GM18499 (cell line): ENCODE measurements around the gene NPFF.

Experiments
- ATAC-seq: cut with Tn5 transposase; IDR thresholded peaks from one replicate; pipeline ENCODE4 v1.9.1; 2021; ENCODE audit warnings: moderate number of reproducible peaks; ENCODE audit not compliant: insufficient read depth, unreplicated experiment

Gene NPFF

GRCh38 chr12:53480491-53481442 is 26.5 kb downstream of the NPFF start:
- ATAC-seq: no peak

- no peak for ATAC-seq
Observed at GRCh38 chr12:53479331-53479730, 28.0 kb downstream of the NPFF start.

GRCh38 chr12:53478865-53479264 is 28.4 kb downstream of the NPFF start:
- ATAC-seq: no peak

GRCh38 chr12:53476769-53477209 is 30.5 kb downstream of the NPFF start:
- ATAC-seq: no peak

GRCh38 chr12:53474819-53475218 is 32.5 kb downstream of the NPFF start:
- ATAC-seq: no peak

DNA sequence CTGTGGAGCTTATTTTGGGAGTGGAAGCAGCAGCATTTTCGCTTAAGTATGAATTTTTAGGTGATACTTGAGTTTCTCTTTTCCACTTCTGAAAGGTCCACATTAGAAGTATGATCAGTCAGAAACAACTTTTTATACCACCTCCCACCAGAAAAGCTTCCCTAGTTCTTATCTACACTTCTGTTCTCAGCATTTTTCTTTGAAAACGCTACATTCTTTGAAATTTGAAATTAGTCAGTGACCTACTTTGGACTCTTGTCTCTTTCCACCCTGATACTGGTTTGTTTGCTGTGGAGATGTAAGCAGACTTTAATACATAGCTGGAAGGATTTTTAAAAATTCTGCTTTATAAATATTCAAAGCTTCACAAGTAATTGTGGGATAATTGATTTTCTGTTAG is 33.2 kb downstream of the NPFF start:
- ATAC-seq: no peak

- ATAC-seq: no peak
Observed at GRCh38 chr12:53472056-53472582, 35.2 kb downstream of the NPFF start.

GRCh38 chr12:53468282-53468681 is 39.0 kb downstream of the NPFF start:
- ATAC-seq: no peak

GRCh38 chr12:53467880-53468279 is 39.4 kb downstream of the NPFF start:
- ATAC-seq: no peak

DNA sequence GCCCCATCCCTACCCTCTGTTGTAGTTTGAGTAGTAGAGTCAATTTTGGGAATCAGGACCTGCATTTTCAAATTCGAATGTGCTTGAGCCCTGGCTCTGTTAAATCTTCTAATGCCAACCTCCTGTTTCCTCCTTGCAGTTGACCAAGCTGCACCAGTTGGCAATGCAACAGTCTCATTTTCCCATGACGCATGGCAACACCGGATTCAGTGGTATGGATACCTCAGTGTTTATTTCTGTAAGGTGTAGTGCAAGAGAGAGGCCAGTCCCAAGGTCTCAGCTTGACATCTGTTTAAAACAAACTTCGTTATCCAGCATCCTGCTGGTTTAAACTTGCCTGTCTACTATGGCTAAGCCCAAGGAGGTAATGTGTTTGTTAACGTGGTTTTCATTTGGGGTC is 40.2 kb downstream of the NPFF start:
- ATAC-seq: no peak

GRCh38 chr12:53466640-53467039 is 40.6 kb downstream of the NPFF start:
- no peak for ATAC-seq

DNA sequence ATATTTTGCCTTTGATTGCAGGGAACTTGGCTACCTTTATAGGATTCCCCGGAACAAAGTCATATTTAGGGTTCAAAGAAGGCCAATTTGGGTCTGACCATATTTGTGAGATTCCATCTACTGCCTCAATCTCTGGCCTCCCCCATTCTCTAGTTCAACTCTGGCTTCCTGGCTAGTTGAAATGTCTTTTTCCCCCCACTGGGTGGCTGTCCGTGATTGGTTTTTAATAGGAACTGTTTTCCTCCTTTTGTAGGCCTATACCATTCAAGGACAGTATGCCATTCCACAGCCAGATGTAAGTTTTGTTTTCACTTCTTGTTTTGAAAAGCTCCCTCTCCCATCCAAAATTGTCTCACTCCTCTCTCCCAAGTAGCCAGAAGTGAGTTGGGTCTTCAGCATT is 41.6 kb downstream of the NPFF start:
- no peak for ATAC-seq

GRCh38 chr12:53464685-53465418 is 42.4 kb downstream of the NPFF start:
- no peak for ATAC-seq

DNA sequence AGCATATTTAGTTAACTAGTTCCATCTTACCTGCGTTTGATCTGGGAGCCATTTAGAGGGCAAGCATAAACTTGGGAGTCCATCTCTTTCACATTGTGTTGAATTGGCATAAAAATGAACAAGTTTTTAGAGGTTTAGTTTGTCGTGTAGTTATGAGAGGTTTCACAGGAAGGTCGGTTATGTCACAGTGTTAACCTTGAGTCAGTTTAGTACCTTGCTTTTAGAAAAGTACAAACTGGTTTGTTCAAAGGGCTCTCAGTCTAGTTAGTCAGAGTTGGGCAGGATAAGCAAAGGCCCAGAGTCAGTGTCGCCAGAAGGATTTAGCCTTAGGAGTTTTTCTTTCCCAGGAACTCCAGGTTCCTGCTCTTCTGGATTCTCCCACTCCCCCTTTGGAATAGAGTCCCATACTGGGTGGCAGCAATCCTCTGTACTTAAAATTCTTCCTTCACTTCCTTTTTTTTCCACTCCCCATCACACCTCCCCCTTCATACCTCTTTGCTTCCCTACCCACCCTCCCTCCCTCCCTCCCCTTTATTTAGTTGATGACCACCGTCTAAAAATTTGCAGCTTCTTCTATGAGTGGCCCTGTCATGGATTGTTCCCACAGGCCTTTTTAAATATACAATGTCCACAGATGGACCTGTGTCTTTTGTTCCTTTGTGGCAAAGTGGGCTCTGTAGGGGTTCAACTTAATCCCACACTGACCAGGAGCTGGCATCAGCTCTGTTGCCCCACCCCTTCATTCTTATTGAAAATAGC is 43.3 kb downstream of the NPFF start:
- ATAC-seq: no peak

- ATAC-seq: no peak
Observed at GRCh38 chr12:53462935-53463334, 44.3 kb downstream of the NPFF start.

DNA sequence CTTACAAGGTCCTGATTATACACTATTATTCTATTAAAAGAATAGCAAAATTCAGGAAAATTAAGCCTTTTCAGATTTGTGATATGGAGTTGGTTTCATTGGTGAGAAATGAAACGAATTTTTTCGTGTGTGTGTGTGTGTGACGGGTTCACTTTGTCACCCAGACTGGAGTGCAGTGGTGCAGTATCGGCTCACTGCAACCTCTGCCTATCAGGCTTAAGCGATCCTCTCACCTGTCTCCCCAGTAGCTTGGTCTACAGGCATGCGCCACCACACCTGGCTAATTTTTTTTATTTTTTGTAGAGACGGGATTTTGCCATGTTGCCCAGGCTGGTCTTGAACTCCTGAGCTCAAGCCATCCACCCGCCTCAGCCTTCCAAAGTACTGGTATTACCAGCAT is 45.7 kb downstream of the NPFF start:
- no peak for ATAC-seq

GRCh38 chr12:53461059-53461458 is 46.2 kb downstream of the NPFF start:
- no peak for ATAC-seq

DNA sequence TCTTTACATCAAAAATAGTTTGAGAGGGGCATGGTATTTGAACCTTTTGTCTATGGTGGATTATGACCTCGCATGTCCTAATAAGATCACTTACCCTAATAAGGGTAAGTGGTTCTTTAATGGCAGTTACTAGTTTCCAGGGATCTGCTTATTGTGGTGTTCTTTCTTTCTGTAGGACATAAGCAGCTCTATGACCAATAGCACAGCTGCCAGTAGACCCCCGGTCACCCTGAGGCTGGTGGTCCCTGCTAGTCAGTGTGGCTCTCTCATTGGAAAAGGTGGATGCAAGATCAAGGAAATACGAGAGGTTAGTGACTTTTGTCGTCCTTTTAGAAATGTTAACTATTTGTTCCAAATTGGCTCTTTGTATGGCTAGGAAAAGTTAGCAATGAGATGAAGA is 48.2 kb downstream of the NPFF start:
- no peak for ATAC-seq
